GM12873 (cell line): ENCODE results near the gene XXYLT1.

Experiments used
- CTCF ChIP-seq: IDR thresholded peaks from 2 replicates; pipeline ENCODE4 v1.5.1; 2012; ENCODE audit warnings: low read depth, mild to moderate bottlenecking, moderate library complexity, low read length, control low read depth; ENCODE audit not compliant: insufficient read depth; ENCODE audit errors: missing control alignments

XXYLT1 gene

GRCh38 chr3:195066441-195066841, 204.5 kb downstream of the XXYLT1 start:
- TF ChIP-seq CTCF: no peak

GRCh38 chr3:195065864-195066185, 205.1 kb downstream of the XXYLT1 start:
- TF ChIP-seq CTCF: no peak

- no peak for TF ChIP-seq CTCF
Measured at GRCh38 chr3:195065142-195065863, 205.7 kb downstream of the XXYLT1 start.

- no peak for TF ChIP-seq CTCF
Measured at GRCh38 chr3:195064300-195064931, 206.5 kb downstream of the XXYLT1 start.

GRCh38 chr3:195063581-195064193, 207.3 kb downstream of the XXYLT1 start:
- TF ChIP-seq CTCF: no peak

GRCh38 chr3:195062866-195063540, 208.0 kb downstream of the XXYLT1 start:
- no peak for TF ChIP-seq CTCF
